ENCODE results near the gene PSMA7.

GRCh38 chr20:62171245-62171644, 28.1 kb upstream of the PSMA7 start:
- TF ChIP-seq, protein P1, sequence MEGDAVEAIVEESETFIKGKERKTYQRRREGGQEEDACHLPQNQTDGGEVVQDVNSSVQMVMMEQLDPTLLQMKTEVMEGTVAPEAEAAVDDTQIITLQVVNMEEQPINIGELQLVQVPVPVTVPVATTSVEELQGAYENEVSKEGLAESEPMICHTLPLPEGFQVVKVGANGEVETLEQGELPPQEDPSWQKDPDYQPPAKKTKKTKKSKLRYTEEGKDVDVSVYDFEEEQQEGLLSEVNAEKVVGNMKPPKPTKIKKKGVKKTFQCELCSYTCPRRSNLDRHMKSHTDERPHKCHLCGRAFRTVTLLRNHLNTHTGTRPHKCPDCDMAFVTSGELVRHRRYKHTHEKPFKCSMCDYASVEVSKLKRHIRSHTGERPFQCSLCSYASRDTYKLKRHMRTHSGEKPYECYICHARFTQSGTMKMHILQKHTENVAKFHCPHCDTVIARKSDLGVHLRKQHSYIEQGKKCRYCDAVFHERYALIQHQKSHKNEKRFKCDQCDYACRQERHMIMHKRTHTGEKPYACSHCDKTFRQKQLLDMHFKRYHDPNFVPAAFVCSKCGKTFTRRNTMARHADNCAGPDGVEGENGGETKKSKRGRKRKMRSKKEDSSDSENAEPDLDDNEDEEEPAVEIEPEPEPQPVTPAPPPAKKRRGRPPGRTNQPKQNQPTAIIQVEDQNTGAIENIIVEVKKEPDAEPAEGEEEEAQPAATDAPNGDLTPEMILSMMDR (optimal IDR thresholded peaks at IDR 0.05 in 1 of 3, IDR thresholded peaks at IDR 0.05 in 1 of 3, conservative IDR thresholded peaks at IDR 0.05 in 1 of 3; ENCODE audit: extremely low read depth in 1 of 3, insufficient read depth in 2 of 3, low read length in 3 of 3): no peak
- no peak for TF ChIP-seq EZH2 (IDR thresholded peaks at IDR 0.05; ENCODE audit: low read length)

Data from keratinocyte (primary cell).